Cardiac muscle cell (in vitro differentiated cells and primary cell): Measurements from ENCODE around the gene EIF2B5. TPM values are rescaled to one million over a fixed set of nuclear protein-coding genes. Genes with fewer than 3 reads are reported as not detected.

ENCODE experiments used
- DNase-seq, 2 donors: peaks; one replicate each; pipeline versions ENCODE4 v3.0.0 to v3.0.0-alpha.2; 2010 to 2017; ENCODE audit warnings: low read depth in 1 of 2, low spot score in 1 of 2
- H3K27ac ChIP-seq: fragments of 200-600 bp; sonication (generic); 2 replicates; pipeline ENCODE4 v1.5.1; 2016
- H3K27me3 ChIP-seq: fragments of 200-600 bp; sonication (generic); 2 replicates; pipeline ENCODE4 v1.6.0; 2016; ENCODE audit warnings: control low read depth
- H3K36me3 ChIP-seq: fragments of 200-600 bp; sonication (generic); 2 replicates; pipeline ENCODE4 v1.5.1; 2016; ENCODE audit warnings: control low read depth
- H3K4me1 ChIP-seq: fragments of 200-600 bp; sonication (generic); 2 replicates; pipeline ENCODE4 v1.8.1; 2017; ENCODE audit warnings: low read depth, mild to moderate bottlenecking, mixed run types
- H3K4me3 ChIP-seq: fragments of 200-600 bp; sonication (generic); 2 replicates; pipeline ENCODE4 v1.5.1; 2016; ENCODE audit warnings: mild to moderate bottlenecking
- H3K9me3 ChIP-seq: fragments of 200-600 bp; sonication (generic); 2 replicates; pipeline ENCODE4 v1.5.1; 2017; ENCODE audit warnings: low read depth, mild to moderate bottlenecking, control low read depth
- CTCF ChIP-seq: IDR thresholded peaks from 2 replicates; pipeline ENCODE4 v1.5.1; 2012; ENCODE audit warnings: low read depth, mild to moderate bottlenecking, low read length
- polyA plus RNA-seq: library from polyadenylated mRNA; unstranded; fragments of >200 nt; fragmentation: Nextera tagmentation; extraction: Ambion mirVana; gene quantifications from 2 replicates; pipeline ENCODE4 v1.2.1, GENCODE V29; 2016
- total RNA-seq: library from RNA; depleted of rRNA; stranded (reverse); fragments of >200 nt; gene quantifications from 2 replicates; pipeline ENCODE4 v1.2.3, GENCODE V29; 2016

Gene EIF2B5
- total and polyA plus RNA-seq, 2 experiments from 2014 or later, result 57.5 to 82.1 TPM

- Histone ChIP-seq H3K4me3 (no peak overlapping the region), H3K36me3 (peaks cover 36% of the 10 kb centered on the region), H3K4me1 (peaks cover 21% of the 10 kb centered on the region), H3K9me3 (no peaks in the 10 kb centered on the region), H3K27me3 (no peaks in the 10 kb centered on the region), H3K27ac (peak overlapping the region; percentile 93)
- DNase-seq, result no peak
- TF ChIP-seq CTCF, result no peak
These were observed 42.7 kb downstream of the EIF2B5 start for GRCh38 chr3:184177767-184178306.

GRCh38 chr3:184178521-184179138, 43.5 kb downstream of the EIF2B5 start:
- Histone ChIP-seq H3K27me3 (no peaks in the 10 kb centered on the region), H3K4me1 (peaks cover 21% of the 10 kb centered on the region), H3K4me3 (no peak overlapping the region), H3K36me3 (peaks cover 40% of the 10 kb centered on the region), H3K27ac (no peak overlapping the region), H3K9me3 (no peaks in the 10 kb centered on the region)
- DNase-seq, result no peak
- no peak for TF ChIP-seq CTCF

- Histone ChIP-seq H3K36me3 (peaks cover 42% of the 10 kb centered on the region), H3K27ac (no peak overlapping the region), H3K9me3 (no peaks in the 10 kb centered on the region), H3K4me1 (peaks cover 21% of the 10 kb centered on the region), H3K27me3 (no peaks in the 10 kb centered on the region), H3K4me3 (no peak overlapping the region)
- DNase-seq, result peak in 1 of 2 donors; percentile 84
- no peak for TF ChIP-seq CTCF
These were observed 45.0 kb downstream of the EIF2B5 start for GRCh38 chr3:184180165-184180564.

- DNase-seq, result no peak
- H3K9me3 ChIP-seq, result no peaks in the 10 kb centered on the region
- peaks cover 42% of the 10 kb centered on the region for H3K36me3 ChIP-seq
- H3K4me3 ChIP-seq, result no peak overlapping the region
- no peaks in the 10 kb centered on the region for H3K27me3 ChIP-seq
- peaks cover 13% of the 10 kb centered on the region for H3K4me1 ChIP-seq
- no peak for TF ChIP-seq CTCF
- no peak overlapping the region for H3K27ac ChIP-seq
These were observed 46.4 kb downstream of the EIF2B5 start for GRCh38 chr3:184181596-184181995.

GRCh38 chr3:184183679-184184078, 48.5 kb downstream of the EIF2B5 start:
- TF ChIP-seq CTCF, result no peak
- Histone ChIP-seq H3K27ac (no peak overlapping the region), H3K4me1 (peaks cover 12% of the 10 kb centered on the region), H3K27me3 (no peaks in the 10 kb centered on the region), H3K9me3 (no peaks in the 10 kb centered on the region), H3K4me3 (no peak overlapping the region), H3K36me3 (peaks cover 50% of the 10 kb centered on the region)
- DNase-seq, result no peak
